IPS-18c (cell line): ENCODE measurements around the gene SRPK3.
"Not testable (repeated sequence)": the region's sequence is repeated elsewhere in the genome, so short reads cannot be mapped to it uniquely, and the experiment has no call there.

ENCODE experiments used
- H3K4me3 ChIP-seq: 2 replicates; pipeline ENCODE4 v1.7.0; 2013; ENCODE audit warnings: low read depth, mild to moderate bottlenecking, low read length, moderate library complexity; ENCODE audit not compliant: insufficient read depth
- H3K9me3 ChIP-seq: one replicate; pipeline ENCODE4 v1.6.1; 2013; ENCODE audit warnings: mild to moderate bottlenecking, low read length, moderate library complexity; ENCODE audit not compliant: control insufficient read depth, insufficient read depth

Gene SRPK3

DNA sequence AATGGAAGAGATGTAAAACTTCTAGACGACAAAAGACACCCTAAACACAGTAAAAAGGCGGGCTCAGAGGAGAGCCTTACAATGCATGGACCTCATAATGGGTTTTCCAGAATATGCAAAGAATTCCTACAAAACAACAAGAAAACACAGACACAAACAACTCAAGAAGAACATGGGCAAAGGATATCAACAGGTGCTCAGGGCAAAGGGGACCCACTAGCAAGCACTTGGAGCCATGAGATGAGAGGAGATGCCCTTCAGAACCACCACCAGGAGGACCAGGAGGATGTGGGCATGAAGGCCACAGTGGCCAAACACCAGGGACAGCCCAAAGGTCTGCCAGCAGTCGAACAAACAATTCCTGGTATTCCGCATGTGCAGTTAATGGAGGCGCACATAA is 32.3 kb downstream of the SRPK3 start:
- Histone ChIP-seq H3K4me3 (no peak overlapping the region), H3K9me3 (peaks cover 2% of the 10 kb centered on the region)

DNA sequence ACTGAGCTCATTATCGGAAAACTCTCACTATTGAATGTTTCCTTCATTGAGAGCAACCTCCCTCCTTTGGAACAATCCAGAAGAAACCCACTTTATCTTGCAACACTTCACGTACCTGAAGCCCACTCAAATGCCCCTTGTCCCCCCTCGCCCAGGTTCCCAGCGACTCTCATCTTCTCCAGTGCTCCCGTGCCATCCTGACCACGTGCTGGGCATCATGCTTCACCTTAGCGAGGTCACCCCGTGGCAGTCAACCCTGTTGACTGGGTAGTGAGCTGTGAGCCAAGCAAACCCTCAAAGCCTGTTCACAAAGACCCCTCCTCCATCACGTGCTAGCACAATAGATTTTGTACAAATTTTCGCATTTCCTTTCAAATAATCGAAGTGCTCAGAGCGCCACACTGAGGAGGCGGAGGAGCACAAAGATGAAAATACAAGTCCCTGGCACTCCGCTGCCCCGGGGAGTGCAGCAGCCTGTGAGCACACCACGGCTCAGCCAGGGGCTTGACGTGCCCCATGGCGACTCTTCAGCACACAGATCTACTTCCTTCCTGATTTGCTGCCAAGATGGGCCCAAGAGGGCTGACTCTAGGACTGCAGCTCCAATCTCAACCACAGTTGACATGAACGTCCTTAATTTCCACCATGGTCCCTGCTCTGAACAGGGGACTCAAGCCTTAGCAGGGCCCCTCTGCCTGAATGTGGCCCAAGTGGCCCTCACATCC is 33.9 kb downstream of the SRPK3 start:
- no peak overlapping the region for H3K4me3 ChIP-seq
- peaks cover 2% of the 10 kb centered on the region for H3K9me3 ChIP-seq

DNA sequence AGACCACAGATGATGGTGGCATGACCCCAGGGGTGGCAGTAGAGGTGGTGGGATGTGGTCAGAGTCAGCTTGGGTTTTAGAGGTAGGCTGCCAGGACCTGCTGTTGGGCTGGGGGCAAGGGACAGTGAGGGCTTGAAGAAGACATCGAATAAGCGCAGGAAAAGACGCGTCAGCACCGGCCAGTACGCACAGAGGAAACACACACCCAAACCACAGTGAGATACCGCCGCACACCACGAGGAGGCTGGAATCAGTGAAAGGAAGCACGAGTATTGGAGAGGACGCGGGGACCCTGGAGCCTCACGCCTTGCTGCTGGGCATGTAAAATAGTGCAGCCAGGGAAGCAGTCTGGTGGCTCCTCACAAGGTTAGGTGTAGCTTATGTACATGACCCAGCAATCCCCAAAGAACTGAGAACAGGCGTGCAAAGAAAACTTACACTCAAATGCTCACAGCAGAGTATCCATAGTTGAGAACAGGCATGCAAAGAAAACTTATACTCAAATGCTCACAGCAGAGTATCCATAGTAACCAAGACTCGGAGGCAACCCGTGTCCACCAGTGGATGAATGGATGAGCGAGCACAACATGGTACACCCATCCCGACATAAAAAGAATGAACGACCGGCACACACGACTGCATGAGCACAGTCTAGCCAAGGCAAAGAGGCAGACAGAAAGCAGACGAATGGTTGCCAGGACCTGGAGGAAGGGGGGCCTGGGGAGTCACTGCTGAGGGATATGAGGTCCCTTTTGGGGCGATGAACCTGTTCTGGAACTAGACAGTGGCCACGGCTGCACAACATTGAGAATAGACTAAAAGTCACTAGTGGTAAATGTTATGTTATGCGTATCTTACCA is 36.2 kb downstream of the SRPK3 start:
- Histone ChIP-seq H3K4me3 (no peak overlapping the region), H3K9me3 (peaks cover 2% of the 10 kb centered on the region)

DNA sequence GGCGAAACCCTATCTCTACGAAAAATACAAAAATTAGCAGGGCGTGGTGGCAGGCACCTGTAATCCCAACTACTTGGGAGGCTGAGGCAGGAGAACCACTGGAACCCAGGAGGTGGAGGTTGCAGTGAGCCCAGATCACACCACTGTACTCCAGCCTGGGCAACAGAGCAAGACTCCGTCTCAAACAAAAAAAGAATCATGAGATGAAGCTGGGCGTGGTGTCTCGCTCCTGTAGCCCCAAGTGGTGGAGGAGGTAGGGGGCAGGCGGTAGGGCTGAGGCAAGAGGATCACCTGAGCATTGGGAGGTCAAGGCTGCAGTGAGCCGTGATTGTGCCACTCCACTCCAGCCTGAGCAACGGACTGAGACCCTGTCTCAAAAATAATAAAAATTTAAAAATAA is 37.2 kb downstream of the SRPK3 start:
- not testable (repeated sequence) for H3K4me3 ChIP-seq, H3K9me3 ChIP-seq

DNA sequence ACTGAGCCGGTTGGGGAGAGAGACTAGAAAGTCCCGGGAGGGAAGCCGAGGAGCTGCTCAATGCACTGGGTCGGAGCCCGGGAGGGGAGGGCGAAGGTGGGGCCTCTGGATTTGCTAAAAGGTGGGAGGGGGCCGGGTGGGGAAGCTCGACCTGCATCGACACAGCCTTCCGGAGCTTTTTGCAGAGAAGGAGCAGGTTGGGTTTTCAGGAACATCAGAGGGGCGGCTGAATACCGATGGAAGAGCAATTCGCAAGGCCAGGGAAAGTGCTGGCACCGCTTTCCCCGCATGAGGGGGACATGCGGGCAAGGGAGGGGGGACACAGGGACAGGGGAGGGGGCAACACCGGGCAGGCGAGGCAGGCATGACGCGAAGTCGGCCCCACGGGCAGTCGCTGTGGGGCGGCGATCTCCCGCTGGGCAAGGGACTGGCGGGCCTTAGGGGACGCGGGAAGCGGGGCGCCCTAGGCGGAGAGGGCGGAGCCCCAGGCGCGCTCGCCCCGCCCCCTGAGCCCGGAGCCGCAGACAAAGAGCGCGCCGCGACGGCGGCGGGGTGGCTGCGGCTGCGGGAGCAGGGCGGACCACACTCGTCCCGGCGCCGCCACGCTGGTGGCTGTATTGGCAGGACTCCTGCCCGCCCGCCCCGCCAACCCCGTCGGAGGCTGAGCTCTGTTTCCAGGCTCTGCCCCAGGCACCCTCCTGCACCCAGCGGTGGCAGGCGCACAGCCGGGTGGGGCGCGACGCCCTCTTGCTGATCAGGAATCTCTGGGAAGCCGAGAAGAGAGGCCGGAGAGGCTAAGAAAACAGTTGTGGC is 37.9 kb downstream of the SRPK3 start:
- Histone ChIP-seq H3K9me3 (peaks cover 9% of the 10 kb centered on the region), H3K4me3 (peak overlapping the region; percentile 46)

DNA sequence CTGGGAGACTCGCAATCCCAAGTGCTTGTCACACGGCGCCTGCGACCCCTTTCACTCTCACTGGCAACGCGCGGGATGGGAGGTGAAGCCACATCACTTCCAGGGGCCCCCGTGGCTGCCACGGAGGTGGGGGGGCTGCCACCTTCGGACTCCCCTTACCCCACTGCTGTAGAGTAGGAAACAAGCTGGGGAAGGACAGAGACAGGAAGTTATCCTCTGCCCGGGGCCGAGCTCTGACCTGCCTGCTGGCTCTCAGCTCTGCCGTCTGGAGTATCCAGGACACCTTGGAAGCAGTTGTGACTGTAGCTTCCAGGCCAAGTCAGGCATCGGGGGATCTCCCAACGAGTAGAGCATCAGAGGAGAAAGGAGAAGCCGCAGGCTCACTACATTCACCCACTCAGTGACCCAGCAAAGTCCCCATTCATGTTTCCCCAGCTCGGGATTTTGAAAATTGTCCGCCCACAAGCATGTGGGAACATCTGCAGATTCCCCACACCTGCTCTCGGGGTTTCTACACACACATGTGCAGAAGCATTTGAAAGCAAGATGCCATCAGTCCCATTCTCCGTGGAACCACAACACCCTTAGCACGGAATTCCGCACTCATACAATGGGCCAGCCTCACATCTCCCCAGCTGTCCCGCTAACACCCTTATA is 38.7 kb downstream of the SRPK3 start:
- H3K9me3 ChIP-seq: peaks cover 10% of the 10 kb centered on the region
- peak overlapping the region; percentile 26 for H3K4me3 ChIP-seq

DNA sequence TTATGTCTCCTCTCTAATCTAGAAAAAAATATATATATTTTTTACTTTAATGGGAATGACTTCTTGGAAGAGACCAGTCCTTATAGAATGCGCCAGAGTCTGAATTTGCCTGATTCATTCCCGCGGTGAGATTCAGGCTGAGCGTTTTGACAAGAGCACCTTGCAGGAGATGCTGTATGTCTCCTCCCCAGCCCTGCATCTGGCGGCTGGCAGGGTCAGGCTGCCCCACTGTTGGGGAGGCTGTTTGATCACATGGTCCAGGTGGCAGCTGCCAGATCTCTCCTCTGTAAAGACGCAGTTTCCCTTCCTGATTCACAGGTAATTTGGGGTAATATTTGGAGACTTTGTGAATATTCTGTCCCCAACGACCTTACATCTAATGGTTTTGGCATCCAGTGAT is 39.8 kb downstream of the SRPK3 start:
- H3K9me3 ChIP-seq: peaks cover 12% of the 10 kb centered on the region
- no peak overlapping the region for H3K4me3 ChIP-seq

DNA sequence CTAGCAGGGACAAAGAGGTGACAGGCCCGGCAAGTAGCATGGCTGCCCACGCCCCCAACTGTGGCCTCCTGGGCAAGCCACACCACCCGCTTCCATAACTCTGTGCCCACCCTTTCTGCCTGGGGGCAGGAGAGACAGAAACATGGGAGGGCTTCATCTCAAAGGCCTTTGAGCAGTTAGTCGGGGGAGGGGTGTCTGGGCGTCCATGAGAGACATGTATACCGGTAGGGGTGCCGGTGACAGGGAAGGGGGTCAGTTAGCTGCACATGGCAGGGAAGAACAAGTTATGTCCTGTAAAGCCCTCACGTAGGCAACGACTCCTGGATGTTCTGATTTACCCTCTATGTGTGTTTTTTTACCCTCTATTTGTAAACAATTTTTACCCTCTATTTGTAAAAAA is 40.2 kb downstream of the SRPK3 start:
- peaks cover 14% of the 10 kb centered on the region for H3K9me3 ChIP-seq
- no peak overlapping the region for H3K4me3 ChIP-seq

DNA sequence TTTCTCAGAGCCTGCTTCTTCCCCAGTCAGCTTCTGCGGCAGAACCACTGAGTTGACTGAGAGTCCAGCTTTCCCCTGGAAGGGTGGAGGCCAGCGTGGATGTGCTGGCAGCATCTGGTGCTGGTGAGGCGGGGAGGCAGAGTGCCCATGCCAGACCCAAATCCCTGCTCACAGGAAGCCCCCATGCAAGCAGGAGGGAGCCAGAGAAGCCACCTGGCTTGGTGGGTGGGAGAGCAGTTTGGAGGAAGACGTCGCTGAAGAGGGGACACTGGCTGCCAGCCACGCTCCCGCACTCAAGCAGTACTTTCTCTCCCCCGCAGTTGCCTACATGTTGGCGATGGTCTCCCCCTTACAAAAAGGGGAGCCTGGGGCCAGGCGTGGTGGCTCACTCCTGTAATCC is 43.5 kb downstream of the SRPK3 start:
- H3K9me3 ChIP-seq: peaks cover 14% of the 10 kb centered on the region
- H3K4me3 ChIP-seq: no peak overlapping the region

DNA sequence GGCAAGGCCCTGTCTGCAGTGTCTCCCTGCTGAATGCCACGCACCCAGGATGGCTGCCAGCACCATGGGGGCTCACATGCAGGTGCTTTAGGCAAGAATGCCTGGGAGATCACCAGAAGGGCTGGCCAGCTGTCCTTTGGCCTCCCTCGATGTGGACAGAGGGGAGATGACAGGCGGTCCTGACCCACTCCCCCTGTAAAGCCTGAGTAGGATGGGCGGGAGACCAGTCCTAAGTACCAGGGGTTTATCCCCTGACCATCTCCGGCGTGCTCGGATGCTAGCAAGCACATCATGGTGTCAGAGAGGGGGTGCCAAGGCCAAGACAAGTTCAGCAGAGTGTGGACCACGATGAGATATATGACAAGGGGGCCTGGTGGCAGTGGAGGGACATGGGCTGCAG is 44.2 kb downstream of the SRPK3 start:
- no peak overlapping the region for H3K4me3 ChIP-seq
- H3K9me3 ChIP-seq: peaks cover 14% of the 10 kb centered on the region

DNA sequence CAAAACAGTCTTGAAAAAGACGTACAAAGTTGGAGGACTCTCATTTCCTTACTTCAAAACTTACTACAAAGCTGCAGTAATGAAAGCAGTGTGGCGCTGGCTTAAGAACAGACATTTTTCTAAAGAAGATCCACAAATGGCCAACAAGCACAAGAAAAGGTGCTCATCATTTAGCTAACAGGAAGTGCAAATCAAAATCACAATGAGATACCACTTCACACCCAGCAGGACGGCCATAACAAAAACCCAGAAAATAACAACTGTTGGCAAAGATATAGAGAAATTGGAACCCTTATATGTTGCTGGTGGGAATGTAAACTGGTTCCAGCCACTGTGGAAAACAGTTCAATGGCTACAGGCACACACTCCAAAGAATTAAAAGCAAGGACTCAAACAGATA is 46.2 kb downstream of the SRPK3 start:
- no peak overlapping the region for H3K4me3 ChIP-seq

DNA sequence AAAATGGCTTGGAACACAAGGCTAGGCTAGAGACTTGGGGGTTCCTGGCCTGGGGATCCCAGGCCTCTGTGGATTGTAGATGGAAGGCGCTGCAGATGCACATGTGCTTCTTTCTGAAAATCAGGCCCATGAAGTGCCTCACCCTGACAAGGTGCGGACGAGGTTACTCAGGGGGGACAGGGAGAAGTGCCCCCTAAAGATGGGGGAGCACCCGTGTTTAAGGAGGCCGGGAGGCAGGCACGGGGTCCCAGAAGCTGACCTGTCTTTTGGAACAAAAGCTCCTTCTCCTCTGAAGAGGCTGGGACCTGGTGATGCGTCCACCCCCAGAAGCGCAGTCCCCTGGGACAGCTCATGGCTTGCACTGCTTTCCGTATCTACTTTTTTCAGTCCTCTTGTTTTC is 47.1 kb downstream of the SRPK3 start:
- H3K4me3 ChIP-seq: peak overlapping the region; percentile 46; the same call in 1 of the 2 replicates
- peaks cover 17% of the 10 kb centered on the region for H3K9me3 ChIP-seq

More for the DNA sequence above, 46.2 kb downstream of the SRPK3 start:
- H3K9me3 ChIP-seq: peaks cover 16% of the 10 kb centered on the region

DNA sequence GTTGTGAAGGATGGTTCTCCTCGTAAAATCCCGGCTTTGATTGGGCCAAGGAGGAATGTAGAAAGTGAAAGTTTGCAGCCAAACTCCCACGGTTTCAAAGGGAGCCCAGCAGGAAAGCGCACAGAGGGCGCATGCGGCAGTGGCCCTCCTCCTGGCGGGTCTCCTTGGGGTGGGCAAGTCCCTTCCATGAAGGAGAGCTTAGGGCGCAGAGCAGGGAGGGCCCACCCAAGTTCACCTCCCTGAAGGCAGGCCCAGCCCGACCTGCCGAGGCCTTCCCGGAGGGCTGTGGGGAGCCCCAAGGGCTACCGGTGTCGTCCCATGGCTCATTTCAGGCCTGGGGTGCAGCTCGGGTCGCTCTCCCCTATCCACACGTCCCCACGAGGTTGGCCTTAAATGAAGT is 47.5 kb downstream of the SRPK3 start:
- Histone ChIP-seq H3K4me3 (peak overlapping the region; percentile 46), H3K9me3 (peaks cover 19% of the 10 kb centered on the region)

DNA sequence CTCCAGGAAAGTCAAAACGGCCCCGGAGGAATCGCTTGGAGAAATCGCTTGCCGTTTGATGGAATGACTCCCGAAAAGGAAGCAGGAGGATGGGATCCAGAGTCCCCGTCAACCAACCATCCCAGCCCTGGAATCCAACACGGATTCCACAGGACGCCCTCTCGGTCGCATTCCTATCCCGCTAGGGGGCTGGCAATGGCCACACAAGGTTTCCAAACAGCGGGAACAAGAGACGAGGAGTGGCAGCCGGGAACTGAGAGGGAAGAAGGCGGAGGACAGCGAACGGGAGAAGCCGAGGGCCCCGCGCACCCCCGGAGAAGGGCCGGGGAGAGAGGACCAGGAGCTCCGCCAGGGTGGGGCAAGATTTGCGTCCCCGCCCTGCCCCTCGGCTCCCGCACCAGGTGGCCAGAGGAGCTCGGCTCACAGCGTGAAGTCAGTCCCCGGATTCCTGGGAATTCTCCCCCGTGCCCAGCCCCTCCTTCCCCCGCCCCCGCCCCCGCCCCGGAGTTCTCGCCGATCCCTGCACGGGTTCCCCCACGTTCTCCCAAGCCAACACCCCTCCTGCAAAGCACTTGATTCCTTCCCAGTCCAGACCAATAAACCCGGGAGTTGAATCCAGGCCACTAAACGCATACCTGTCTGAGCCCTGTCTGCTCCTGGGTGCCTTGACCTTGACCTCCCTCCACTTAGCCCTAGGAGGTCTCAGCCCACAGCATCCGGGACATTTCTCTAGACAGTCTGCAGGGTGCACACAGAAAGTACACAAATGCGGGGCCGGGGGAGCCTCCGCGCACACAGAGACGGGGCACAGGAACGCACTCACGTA is 48.1 kb downstream of the SRPK3 start:
- Histone ChIP-seq H3K9me3 (peaks cover 16% of the 10 kb centered on the region), H3K4me3 (peak overlapping the region; percentile 59)

DNA sequence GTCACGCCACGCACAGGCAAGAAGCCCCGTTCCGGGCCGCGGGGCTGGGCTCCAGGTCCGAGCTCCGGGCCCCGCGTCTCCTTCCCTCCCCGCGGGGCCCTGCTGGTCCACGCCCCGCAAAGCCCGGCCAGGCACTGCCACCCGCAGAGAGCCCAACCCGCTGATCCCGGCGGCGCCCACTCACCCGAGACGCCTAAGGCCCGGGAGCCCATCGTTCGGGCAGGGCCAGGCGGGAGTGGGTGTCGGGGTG is 48.6 kb downstream of the SRPK3 start:
- peak overlapping the region; percentile 59 for H3K4me3 ChIP-seq
- H3K9me3 ChIP-seq: peaks cover 16% of the 10 kb centered on the region

DNA sequence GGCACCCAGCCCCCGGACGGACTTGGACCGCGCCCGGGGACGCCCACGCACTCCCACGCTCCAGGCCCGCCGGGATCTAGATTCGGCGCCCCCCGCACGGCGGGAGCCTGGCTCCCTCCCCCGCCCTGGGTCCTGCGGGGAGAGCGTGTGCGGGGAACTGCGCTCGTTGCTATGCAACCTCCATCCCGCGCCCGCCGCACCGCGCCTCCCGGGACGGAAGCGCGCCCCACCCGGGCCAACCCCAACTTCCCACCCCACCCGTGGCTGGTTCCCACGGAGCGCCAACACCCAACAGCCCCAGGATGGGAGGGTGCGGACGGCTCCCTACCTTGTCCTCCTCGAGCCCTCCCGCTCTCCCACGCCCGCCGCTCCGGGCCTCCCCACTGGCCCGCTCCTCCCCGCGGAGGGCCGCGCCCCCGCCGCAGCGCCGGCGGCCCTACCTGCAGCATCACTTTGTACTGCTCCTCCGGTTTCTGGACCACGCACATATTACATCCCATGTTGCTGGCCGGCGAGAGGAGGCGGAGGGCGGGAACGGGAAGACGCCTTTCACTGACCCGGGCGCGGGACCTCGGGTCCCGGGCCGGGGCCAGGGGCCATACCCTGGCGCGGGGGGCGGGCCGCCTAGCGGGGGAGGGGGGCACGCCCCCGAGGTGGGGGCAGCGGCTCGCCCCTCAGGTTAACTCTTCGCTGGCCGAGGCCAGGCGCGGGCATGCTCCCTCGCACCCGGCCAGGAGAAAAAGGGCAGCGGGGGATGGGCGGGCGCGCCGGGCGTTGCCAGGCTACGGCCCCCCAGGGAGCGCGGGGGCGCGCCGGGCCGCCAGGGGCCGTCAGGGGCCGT is 49.2 kb downstream of the SRPK3 start, which contains the start of gene PDZD4:
TSS of gene PDZD4 (minus strand) at position 746 of the 841 bp plus-strand sequence. CDS start at position 500, 246 bp downstream.
- peaks cover 16% of the 10 kb centered on the region for H3K9me3 ChIP-seq
- peak within 1 kb of the TSS; percentile 59 for H3K4me3 ChIP-seq
